Gastroesophageal sphincter (tissue), 3 donors: ENCODE data around the gene GALNT2.

Experiments used
- EP300 ChIP-seq: sonication (generic); formaldehyde crosslinking; IDR thresholded peaks from one replicate; pipeline ENCODE4 v1.6.1; 2017; ENCODE audit warnings: antibody characterized with exemption, mild to moderate bottlenecking
- POLR2A ChIP-seq, 2 donors: fragments of 450-650 bp; IDR thresholded peaks; one replicate each; pipeline ENCODE4 v1.6.1; 2017; ENCODE audit warnings: antibody characterized with exemption in 2 of 2, mild to moderate bottlenecking in 2 of 2, moderate library complexity in 1 of 2
- TF ChIP-seq, protein P1 (sequence below), 4 experiments: fragments of 200-600 bp in 2 of 4; fragments of 450-650 bp in 2 of 4; sonication (generic) in 1 of 4; IDR thresholded peaks; one replicate each; pipeline ENCODE4 v1.5.1; 2017 to 2019; ENCODE audit warnings: antibody characterized with exemption in 4 of 4, mild to moderate bottlenecking in 2 of 4, moderate library complexity in 2 of 4

DNA sequence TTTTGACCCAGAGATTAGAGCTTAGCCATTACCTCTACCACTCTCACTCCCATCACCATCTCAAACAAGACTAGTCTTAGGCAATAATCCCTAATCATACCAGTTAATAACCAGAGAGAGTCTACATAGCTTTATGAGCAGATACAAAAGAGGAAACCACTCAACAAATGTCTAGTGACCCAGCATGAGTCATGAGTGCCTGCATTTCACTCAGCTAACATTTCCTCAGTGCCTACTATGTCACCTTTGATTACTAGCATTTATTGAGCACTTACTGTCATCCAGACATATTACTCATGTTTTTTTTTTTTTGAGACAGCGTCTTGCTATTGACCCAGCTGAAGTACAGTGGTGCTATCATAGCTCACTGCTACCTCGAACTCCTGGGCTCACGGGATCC lies 35.9 kb upstream of the GALNT2 start:
- TF ChIP-seq, protein P1, sequence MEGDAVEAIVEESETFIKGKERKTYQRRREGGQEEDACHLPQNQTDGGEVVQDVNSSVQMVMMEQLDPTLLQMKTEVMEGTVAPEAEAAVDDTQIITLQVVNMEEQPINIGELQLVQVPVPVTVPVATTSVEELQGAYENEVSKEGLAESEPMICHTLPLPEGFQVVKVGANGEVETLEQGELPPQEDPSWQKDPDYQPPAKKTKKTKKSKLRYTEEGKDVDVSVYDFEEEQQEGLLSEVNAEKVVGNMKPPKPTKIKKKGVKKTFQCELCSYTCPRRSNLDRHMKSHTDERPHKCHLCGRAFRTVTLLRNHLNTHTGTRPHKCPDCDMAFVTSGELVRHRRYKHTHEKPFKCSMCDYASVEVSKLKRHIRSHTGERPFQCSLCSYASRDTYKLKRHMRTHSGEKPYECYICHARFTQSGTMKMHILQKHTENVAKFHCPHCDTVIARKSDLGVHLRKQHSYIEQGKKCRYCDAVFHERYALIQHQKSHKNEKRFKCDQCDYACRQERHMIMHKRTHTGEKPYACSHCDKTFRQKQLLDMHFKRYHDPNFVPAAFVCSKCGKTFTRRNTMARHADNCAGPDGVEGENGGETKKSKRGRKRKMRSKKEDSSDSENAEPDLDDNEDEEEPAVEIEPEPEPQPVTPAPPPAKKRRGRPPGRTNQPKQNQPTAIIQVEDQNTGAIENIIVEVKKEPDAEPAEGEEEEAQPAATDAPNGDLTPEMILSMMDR (IDR thresholded peaks at IDR 0.05) = no peak
- no peak for TF ChIP-seq EP300
- TF ChIP-seq POLR2A (IDR thresholded peaks at IDR 0.05) = no peak
